Stimulated activated CD4-positive, alpha-beta T cell treated with anti-CD3 and anti-CD28 coated beads, Interleukin-1b, Interleukin-23, amount 100 ng/mL, for 48 hours (primary cell): ENCODE data around the gene TOX3.

Source experiments
- DNase-seq: peaks from one replicate; pipeline ENCODE4 v3.0.0-alpha.2; 2020

Gene TOX3

GRCh38 chr16:52535076-52535475 lies 11.9 kb downstream of the TOX3 start:
- no peak for DNase-seq

GRCh38 chr16:52533296-52533695 lies 13.6 kb downstream of the TOX3 start:
- no peak for DNase-seq

- no peak for DNase-seq
These were observed 14.6 kb downstream of the TOX3 start for GRCh38 chr16:52532384-52532783.

- no peak for DNase-seq
These were observed 17.7 kb downstream of the TOX3 start for GRCh38 chr16:52529226-52529625.

- DNase-seq = no peak
These were observed 18.4 kb downstream of the TOX3 start for GRCh38 chr16:52528393-52529065.

GRCh38 chr16:52526830-52527229 lies 20.1 kb downstream of the TOX3 start:
- DNase-seq = no peak

GRCh38 chr16:52526116-52526828 lies 20.7 kb downstream of the TOX3 start:
- DNase-seq = no peak

GRCh38 chr16:52521570-52521969 lies 25.4 kb downstream of the TOX3 start:
- no peak for DNase-seq

- DNase-seq = no peak
These were observed 28.1 kb downstream of the TOX3 start for GRCh38 chr16:52518884-52519283.

GRCh38 chr16:52515068-52515671 lies 31.8 kb downstream of the TOX3 start:
- no peak for DNase-seq

- DNase-seq = no peak
These were observed 34.5 kb downstream of the TOX3 start for GRCh38 chr16:52512297-52512987.

GRCh38 chr16:52501746-52502145 lies 45.2 kb downstream of the TOX3 start:
- DNase-seq = no peak

- no peak for DNase-seq
These were observed 46.0 kb downstream of the TOX3 start for GRCh38 chr16:52500963-52501362.

- no peak for DNase-seq
These were observed 47.9 kb downstream of the TOX3 start for GRCh38 chr16:52499060-52499440.

- no peak for DNase-seq
These were observed 48.4 kb downstream of the TOX3 start for GRCh38 chr16:52498328-52499059.

GRCh38 chr16:52497067-52497816 lies 49.7 kb downstream of the TOX3 start:
- no peak for DNase-seq

GRCh38 chr16:52496051-52496876 lies 50.7 kb downstream of the TOX3 start:
- DNase-seq = no peak

GRCh38 chr16:52494621-52495020 lies 52.3 kb downstream of the TOX3 start:
- DNase-seq = no peak

- no peak for DNase-seq
These were observed 52.8 kb downstream of the TOX3 start for GRCh38 chr16:52494145-52494544.

GRCh38 chr16:52492789-52493357 lies 54.1 kb downstream of the TOX3 start:
- DNase-seq = no peak

GRCh38 chr16:52491216-52491615 lies 55.7 kb downstream of the TOX3 start:
- no peak for DNase-seq
